NCI-H748 (cell line): ENCODE measurements around the gene CROCC2.
A peak's percentile ranks its signal among the peaks of the same experiment; 100 is the strongest.

Experiments used
- DNase-seq: peaks from one replicate; lab custom pipeline; 2025; ENCODE audit not compliant: unreplicated experiment; lab: John Stamatoyannopoulos, UW

The CROCC2 gene

GRCh38 chr2:240954436-240955305, 48.5 kb downstream of the CROCC2 start:
- DNase-seq: no peak

GRCh38 chr2:240955306-240956170, 49.4 kb downstream of the CROCC2 start:
- no peak for DNase-seq

GRCh38 chr2:240956171-240956934, 50.2 kb downstream of the CROCC2 start:
- no peak for DNase-seq

GRCh38 chr2:240956935-240957655, 51.0 kb downstream of the CROCC2 start:
- DNase-seq: no peak

- DNase-seq: no peak
Observed at GRCh38 chr2:240957656-240958365, 51.7 kb downstream of the CROCC2 start.

- DNase-seq: no peak
Observed at GRCh38 chr2:240958366-240959213, 52.5 kb downstream of the CROCC2 start.

- no peak for DNase-seq
Observed at GRCh38 chr2:240959214-240959940, 53.2 kb downstream of the CROCC2 start.

GRCh38 chr2:240959941-240960308, 53.8 kb downstream of the CROCC2 start:
- DNase-seq: no peak

- DNase-seq: peak; percentile 60
Observed at GRCh38 chr2:240960309-240960970, 54.3 kb downstream of the CROCC2 start.

GRCh38 chr2:240960971-240961876, 55.1 kb downstream of the CROCC2 start:
- DNase-seq: peak; percentile 17

- no peak for DNase-seq
Observed at GRCh38 chr2:240961910-240962299, 55.8 kb downstream of the CROCC2 start.

- peak; percentile 57 for DNase-seq
Observed at GRCh38 chr2:240962300-240963064, 56.3 kb downstream of the CROCC2 start.

GRCh38 chr2:240963065-240963867, 57.1 kb downstream of the CROCC2 start:
- no peak for DNase-seq

GRCh38 chr2:240963868-240964703, 58.0 kb downstream of the CROCC2 start:
- DNase-seq: no peak
